Fibroblast of lung (primary cell): ENCODE results near the gene RANBP10. TPM values are rescaled to one million over a fixed set of nuclear protein-coding genes. Genes with fewer than 3 reads are reported as not detected.

Experiments
- DNase-seq, 2 donors: peaks; one replicate each; pipeline versions ENCODE4 v3.0.0 to v3.0.0-alpha.2; 2010; ENCODE audit warnings: low read depth in 2 of 2
- H2AFZ ChIP-seq: 2 replicates; pipeline ENCODE4 v1.5.1; 2012; ENCODE audit warnings: low read length, control low read depth, inconsistent platforms
- H3K27ac ChIP-seq: 2 replicates; pipeline ENCODE4 v1.5.1; 2011; ENCODE audit warnings: low read length, control low read depth; ENCODE audit not compliant: insufficient read depth
- H3K27me3 ChIP-seq: 2 replicates; pipeline ENCODE4 v1.5.1; 2011; ENCODE audit warnings: mild to moderate bottlenecking, low read length; ENCODE audit not compliant: control insufficient read depth, insufficient read depth
- H3K36me3 ChIP-seq: 2 replicates; pipeline ENCODE4 v1.5.1; 2011; ENCODE audit warnings: low read length; ENCODE audit not compliant: control insufficient read depth, insufficient read depth
- H3K4me1 ChIP-seq: 2 replicates; pipeline ENCODE4 v1.5.1; 2011; ENCODE audit warnings: low read length; ENCODE audit not compliant: control insufficient read depth, insufficient read depth; ENCODE audit errors: extremely low read depth
- H3K4me2 ChIP-seq: 2 replicates; pipeline ENCODE4 v1.5.1; 2011; ENCODE audit warnings: low read length, control low read depth; ENCODE audit not compliant: insufficient read depth; ENCODE audit errors: extremely low read depth
- H3K4me3 ChIP-seq, 4 experiments: fragments of 200-600 bp in 1 of 4; sonication (generic) in 1 of 4; replicated peaks in 1 of 4; 2 replicates each; pipeline ENCODE4 v1.5.1; 2011 to 2016; ENCODE audit warnings: low read length in 4 of 4, low read depth in 3 of 4, mild to moderate bottlenecking in 3 of 4, control low read depth in 2 of 4, inconsistent platforms in 1 of 4, mixed read lengths in 1 of 4; ENCODE audit not compliant: insufficient read depth in 1 of 4; ENCODE audit errors: control extremely low read depth in 1 of 4
- H3K79me2 ChIP-seq: 2 replicates; pipeline ENCODE4 v1.5.1; 2012; ENCODE audit warnings: mild to moderate bottlenecking, low read length, inconsistent platforms; ENCODE audit not compliant: control insufficient read depth, insufficient read depth
- H3K9ac ChIP-seq: 2 replicates; pipeline ENCODE4 v1.5.1; 2011; ENCODE audit warnings: mild to moderate bottlenecking, low read length, control low read depth; ENCODE audit not compliant: insufficient read depth
- H3K9me3 ChIP-seq: 2 replicates; pipeline ENCODE4 v1.5.1; 2012; ENCODE audit warnings: low read depth, low read length; ENCODE audit not compliant: control insufficient read depth, insufficient read depth
- H4K20me1 ChIP-seq: 2 replicates; pipeline ENCODE4 v1.5.1; 2011; ENCODE audit warnings: low read length; ENCODE audit not compliant: control insufficient read depth, insufficient read depth; ENCODE audit errors: extremely low read depth
- CTCF ChIP-seq, 2 donors: IDR thresholded peaks in 1 of 2; conservative IDR thresholded peaks in 1 of 2; 1 replicate in 1 of 2; 2 replicates in 1 of 2; pipeline ENCODE4 v1.5.1; 2011 to 2012; ENCODE audit warnings: low read length in 2 of 2, control low read depth in 1 of 2, inconsistent platforms in 1 of 2, low read depth in 1 of 2, mild to moderate bottlenecking in 1 of 2
- EZH2 ChIP-seq: IDR thresholded peaks from 2 replicates; pipeline ENCODE4 v1.5.1; 2012; ENCODE audit warnings: low read length, control low read depth, mild to moderate bottlenecking; ENCODE audit errors: missing control alignments
- polyA plus RNA-seq, 2 donors: library from polyadenylated mRNA; depleted of rRNA in 1 of 2; stranded (reverse) in 1 of 2; unstranded in 1 of 2; fragments of >200 nt; gene quantifications; 2 replicates each; pipeline ENCODE4 v1.2.1, GENCODE V29; 2011 to 2012; ENCODE audit warnings: missing spikeins in 1 of 2
- total RNA-seq: library from RNA; depleted of rRNA; stranded (reverse); fragments of >200 nt; gene quantifications from 2 replicates; pipeline ENCODE4 v1.2.1, GENCODE V29; 2014

RANBP10 gene
- total and polyA plus RNA-seq, 2 donors (not counting 1 experiment from before 2014, with no cell fraction given): 4.6 to 7.1 TPM

GRCh38 chr16:67727521-67728485, 78.6 kb downstream of the RANBP10 start:
- no peaks in the 10 kb centered on the region for H3K79me2 ChIP-seq
- no peak for DNase-seq
- no peak overlapping the region for H3K4me2 ChIP-seq
- no peak overlapping the region for H3K9ac ChIP-seq
- TF ChIP-seq CTCF (conservative IDR thresholded peaks at IDR 0.05 in 1 of 2, IDR thresholded peaks at IDR 0.05 in 1 of 2; ENCODE audit: low read depth in 1 of 2, low read length in 2 of 2): no peak
- no peak for TF ChIP-seq EZH2
- H3K36me3 ChIP-seq: peaks cover 12% of the 10 kb centered on the region
- no peak overlapping the region for H3K4me3 ChIP-seq
- H3K9me3 ChIP-seq: no peaks in the 10 kb centered on the region
- no peak overlapping the region for H2AFZ ChIP-seq
- no peaks in the 10 kb centered on the region for H3K27me3 ChIP-seq
- no peak overlapping the region for H3K27ac ChIP-seq
- no peaks in the 10 kb centered on the region for H4K20me1 ChIP-seq
- H3K4me1 ChIP-seq: no peaks in the 10 kb centered on the region

- Histone ChIP-seq H2AFZ (no peak overlapping the region), H3K4me1 (no peaks in the 10 kb centered on the region), H3K4me2 (no peak overlapping the region), H4K20me1 (no peaks in the 10 kb centered on the region), H3K27ac (no peak overlapping the region), H3K27me3 (no peaks in the 10 kb centered on the region), H3K79me2 (no peaks in the 10 kb centered on the region), H3K9me3 (no peaks in the 10 kb centered on the region), H3K9ac (no peak overlapping the region), H3K4me3 (no peak overlapping the region), H3K36me3 (peaks cover 12% of the 10 kb centered on the region)
- no peak for DNase-seq
- no peak for TF ChIP-seq EZH2
- no peak for TF ChIP-seq CTCF (conservative IDR thresholded peaks at IDR 0.05 in 1 of 2, IDR thresholded peaks at IDR 0.05 in 1 of 2; ENCODE audit: low read depth in 1 of 2, low read length in 2 of 2)
These were observed 80.0 kb downstream of the RANBP10 start for GRCh38 chr16:67726106-67727034.

- Histone ChIP-seq H3K79me2 (no peaks in the 10 kb centered on the region), H3K36me3 (peaks cover 7% of the 10 kb centered on the region), H3K9me3 (no peaks in the 10 kb centered on the region), H3K4me1 (peaks cover 4% of the 10 kb centered on the region), H3K4me3 (no peak overlapping the region), H3K9ac (no peak overlapping the region), H4K20me1 (no peaks in the 10 kb centered on the region), H3K4me2 (no peak overlapping the region), H2AFZ (no peak overlapping the region), H3K27me3 (no peaks in the 10 kb centered on the region), H3K27ac (no peak overlapping the region)
- no peak for DNase-seq
- TF ChIP-seq CTCF (conservative IDR thresholded peaks at IDR 0.05 in 1 of 2, IDR thresholded peaks at IDR 0.05 in 1 of 2; ENCODE audit: low read depth in 1 of 2, low read length in 2 of 2): no peak
These were observed 82.5 kb downstream of the RANBP10 start for GRCh38 chr16:67723911-67724305.
